Cerebellar nuclear complex (tissue), 1 donor: Measurements from ENCODE around the gene ODAD4.

Experiments
- DNase-seq, 2 experiments: peaks; one replicate each; lab custom pipeline; 2025; lab: John Stamatoyannopoulos, UW

ODAD4 gene

DNA sequence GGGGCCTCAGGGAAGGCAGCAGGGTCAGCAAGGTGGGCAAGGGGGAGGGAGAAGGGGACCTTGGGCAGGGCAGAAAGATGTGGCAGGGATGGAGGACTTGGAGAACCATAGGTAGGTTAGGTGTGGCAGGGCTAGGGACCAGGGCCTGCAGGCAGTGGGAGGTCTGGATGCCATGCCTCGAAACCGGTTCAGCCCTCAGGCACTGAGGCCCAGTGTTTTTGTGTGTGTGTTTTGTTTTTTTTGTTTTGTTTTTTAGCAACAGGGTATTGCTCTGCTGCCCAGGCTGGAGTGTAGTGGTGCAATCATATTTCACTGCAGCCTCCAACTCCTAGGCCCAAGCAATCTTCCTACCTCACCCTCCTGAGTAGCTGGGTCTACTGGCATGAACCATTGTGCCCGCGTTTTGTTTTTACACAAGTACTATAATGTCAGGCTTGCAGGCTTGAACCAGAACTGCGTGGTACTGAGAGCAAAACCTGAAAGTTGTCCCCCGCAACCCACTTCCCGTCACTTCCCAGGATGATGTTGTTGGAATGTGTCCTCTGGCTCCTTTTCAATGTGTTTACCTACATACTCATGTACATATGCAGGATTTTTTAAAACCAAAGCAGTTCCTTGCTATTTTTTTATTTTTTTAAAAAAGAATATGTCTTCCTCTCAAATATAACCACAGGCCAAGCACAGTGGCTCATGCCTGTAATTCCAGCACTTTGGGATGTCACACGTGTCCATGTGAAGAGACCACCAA, 12.4 kb downstream of the ODAD4 start:
- DNase-seq = no peak

DNA sequence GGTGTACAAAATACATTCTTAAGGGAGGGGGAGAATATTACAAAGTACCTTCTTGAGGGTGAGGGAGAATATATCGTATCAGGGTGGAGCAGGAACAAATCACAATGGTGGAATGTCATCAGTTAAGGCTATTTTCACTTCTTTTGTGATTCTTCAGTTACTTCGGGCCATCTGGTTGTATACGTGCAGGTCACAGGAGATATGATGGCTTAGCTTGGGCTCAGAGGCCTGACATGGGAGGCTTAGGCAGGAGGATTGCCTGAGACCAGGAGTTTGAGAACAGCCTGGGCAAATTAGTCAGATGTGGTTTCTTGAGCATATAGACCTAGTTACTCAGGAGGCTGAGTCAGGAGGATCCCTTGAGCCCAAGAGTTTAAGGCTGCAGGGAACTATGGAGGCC, 13.1 kb downstream of the ODAD4 start:
- no peak for DNase-seq

DNA sequence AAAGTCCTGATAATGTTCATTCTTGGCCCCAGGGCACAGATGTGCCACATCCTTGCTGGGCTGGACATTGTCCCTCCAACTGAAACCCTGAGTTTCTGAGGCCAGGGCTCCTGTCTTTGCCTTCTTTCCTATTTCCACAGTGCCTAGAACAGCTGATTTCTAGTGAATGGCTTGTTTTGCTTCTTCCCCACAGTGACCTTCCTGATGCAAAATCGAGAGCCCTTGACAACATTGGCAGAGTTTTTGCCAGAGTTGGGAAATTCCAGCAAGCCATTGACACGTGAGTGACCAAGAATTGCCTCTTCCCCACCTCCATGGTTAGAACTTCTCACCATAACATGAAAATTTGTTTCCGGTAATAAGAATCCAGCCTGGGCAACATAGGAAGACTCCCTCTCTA, 14.5 kb downstream of the ODAD4 start:
- no peak for DNase-seq

DNA sequence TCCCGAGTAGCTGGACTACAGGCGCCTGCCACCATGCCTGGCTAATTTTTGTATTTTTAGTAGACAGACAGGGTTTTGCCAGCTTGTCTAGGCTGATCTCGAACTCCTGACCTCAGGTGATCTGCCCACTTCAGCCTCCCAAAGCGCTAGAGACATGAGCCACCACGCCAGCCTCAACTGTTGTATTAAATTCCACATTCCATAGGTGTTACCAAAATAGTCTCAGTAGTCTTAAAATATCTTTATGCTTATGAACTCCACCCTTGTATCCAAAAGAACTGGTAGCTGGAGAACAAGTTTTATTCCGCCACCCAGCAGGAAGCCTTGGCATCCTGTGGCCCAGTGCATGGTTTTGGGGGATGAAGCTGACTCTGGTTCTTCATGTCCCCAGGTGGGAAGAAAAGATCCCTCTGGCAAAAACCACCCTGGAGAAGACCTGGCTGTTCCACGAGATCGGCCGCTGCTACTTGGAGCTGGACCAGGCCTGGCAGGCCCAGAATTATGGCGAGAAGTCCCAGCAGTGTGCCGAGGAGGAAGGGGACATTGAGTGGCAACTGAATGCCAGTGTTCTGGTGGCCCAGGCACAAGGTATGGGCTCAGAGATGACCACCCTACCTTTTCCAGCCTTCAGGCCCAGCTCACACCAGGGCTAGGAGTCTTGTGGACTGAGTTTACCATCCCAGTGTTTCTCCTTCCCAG, 18.5 kb downstream of the ODAD4 start:
- no peak for DNase-seq

DNA sequence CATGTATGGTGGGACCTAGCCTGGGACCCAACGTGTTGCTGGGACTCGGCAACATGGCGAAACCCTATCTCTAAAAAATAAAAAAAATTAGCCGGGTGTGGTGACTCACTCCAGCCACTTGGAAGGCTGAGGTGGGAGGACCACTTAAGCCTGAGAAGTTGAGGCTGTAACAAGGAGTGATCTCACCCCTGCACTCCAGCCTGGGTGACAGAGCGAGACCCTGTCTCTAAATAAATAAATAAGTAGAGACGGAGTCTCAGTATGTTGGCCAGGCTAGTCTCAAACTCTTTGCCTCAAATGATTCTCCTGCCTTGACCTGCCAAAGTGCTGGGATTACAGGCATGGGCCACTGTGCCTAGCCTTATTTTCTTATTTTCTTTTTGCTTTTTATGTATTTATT, 26.1 kb downstream of the ODAD4 start:
- DNase-seq = no peak

DNA sequence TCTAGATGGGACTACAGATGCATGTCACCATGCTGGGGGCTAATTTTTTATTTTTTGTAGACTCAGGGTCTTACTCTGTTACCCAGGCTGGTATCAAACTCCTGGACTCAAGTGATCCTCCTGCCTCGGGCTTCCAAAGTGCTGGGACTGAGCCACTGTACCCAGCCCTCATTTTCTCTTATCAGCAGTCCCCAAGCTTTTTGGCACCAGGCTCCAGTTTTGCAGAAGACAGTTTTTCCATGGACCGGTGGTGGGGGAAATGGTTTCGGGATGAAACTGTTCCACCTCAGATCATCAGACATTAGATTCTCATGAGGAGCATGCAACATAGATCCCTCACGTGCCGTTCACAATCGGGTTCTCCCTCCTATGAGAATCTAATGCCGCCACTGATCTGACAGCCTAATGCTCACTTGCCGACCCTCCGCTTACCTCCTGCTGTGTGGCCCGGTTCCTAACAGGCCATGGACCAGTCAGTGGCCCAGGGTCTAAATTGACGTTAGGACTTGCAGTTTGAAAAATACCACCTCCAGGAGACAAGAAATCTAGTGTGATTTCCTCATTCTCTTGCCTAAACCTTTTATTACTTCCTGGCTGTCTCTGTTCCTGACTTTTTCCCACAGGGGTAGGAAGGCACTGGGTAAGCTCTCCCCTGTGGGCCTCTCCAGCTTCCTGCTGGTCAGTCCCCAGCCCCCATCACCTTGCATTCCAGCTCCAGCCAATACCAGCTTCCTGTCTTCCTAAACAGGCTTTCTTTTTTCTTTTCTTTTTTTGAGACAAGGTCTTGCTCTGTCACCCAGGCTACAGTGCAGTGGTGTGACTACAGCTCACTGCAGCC, 26.8 kb downstream of the ODAD4 start:
- no peak for DNase-seq

DNA sequence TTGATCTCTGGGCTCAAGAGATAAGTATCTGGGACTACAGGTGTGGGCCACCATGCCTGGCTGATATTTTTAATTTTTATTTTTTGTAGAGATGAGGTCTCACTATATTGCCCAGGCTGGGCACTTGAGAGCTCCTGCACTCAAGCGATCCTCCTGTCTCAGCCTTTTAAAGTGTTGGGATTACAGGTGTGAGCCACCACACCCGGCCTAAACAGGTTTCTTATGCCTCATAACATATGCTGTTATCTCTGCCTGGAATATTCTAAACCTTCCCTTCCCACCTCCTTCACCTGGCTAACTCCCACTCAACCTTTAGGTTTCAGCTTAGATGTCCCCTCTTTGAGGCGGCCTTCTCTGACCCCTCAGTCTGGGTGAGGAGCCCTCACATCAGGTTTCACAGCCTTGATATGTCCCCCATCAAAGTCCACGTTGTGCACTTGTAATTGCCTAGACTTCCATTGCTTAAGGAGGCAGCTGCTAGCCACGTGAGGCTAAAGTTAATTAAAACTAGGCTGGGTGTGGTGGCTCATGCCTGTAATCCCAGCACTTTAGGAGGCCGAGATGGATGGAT, 27.5 kb downstream of the ODAD4 start:
- DNase-seq = no peak

DNA sequence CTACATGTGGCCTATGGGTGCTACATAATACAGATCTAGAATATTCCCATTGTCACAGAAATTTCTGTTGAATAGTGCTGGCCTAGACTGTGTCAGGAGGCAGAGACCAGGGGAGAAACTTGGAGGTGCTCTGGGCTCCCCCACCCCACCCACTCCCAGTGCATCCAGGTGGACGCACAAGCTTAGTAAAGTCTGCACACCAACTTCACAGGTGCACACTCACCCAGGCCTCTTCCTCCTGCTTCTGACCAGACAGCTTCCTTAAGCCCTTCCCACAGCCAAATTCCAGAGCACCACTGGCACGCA, 28.6 kb downstream of the ODAD4 start:
- no peak for DNase-seq

DNA sequence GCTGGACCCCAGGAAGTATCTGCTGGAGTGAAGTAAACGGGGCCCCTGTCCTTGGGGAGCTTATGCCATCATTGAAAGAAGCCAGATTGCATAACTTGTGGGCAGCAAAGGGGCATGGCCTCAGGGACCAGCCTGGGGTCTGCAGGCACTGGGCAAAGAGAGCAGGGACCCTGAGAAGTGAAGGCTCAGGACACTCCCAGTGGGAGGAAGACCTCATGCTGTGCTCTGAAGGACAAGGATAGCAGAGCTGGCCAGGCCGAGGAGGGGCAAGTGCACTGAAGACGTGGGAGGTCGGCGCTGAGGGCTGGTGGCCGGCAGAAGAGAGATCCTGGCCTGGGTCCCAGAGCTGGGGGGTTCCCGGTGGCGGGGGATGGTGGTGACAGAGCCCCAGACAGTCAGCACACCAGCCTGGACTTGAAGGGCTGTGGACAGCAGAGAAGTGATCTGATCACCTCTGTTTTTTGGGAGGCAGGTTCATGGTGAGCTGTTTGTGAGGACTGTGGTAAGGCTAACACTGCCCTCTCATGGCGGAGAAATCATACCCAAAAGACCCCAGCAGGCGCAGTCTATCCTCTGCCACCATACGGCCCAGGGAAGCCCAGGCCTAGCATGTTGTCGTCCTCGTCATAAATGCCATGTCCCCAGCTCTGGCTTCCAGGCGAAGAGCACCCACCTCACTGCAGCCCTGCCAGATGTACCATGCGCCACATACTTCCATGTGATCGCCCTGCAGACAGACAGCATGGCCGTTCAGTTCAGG, 29.1 kb downstream of the ODAD4 start:
- DNase-seq = no peak

DNA sequence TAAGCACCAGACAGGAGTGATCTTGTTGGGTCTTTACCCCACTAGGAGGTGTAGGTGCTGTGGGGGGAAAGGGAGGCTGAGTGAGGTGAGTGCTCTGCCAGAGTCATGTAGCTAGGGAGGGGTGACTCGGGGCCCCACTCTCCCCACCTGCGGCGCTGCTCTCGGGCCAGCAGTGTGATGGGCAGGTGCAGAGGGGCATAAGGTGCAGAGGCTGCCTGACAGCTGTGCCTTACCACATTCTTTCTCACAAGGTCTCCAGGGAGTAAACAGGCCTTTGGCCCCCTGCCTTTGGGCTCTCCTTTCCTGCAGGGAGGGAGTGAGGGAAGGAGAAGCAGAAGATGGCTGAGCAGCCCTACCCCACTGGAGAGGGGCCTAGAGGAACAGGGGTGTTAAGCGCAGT, 31.7 kb downstream of the ODAD4 start:
- no peak for DNase-seq

DNA sequence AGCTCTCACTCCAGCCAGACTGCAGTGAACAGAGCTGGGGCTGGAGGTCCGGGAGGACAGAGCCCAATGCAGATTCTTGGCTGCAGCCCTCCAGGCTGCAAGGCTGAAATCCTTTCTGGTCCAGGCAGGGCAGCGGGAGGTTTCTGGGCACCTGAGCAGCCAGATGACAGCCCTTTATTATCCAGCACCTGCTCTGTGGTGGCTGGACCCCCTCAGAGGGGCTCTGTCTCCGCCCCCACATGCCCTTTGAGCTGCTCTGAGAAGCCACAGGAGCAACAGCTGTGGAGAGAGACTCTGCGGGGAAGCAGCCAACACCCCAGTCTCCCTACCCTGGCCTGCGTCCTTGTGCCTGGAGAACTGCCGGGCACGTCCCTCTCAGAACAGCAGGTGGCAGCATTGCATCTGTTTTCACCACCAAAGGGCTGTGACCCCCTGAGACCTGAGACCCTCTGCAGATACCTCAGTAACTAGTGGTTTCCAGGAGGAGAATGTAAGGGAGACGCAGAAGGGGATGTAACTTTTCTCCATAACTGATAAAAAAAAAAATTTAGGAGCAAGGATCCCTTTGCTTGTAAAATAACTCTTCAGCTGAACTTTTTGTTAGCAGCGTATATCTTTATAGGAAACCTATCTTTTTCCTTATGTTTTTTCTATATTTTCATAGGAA, 32.5 kb downstream of the ODAD4 start:
- DNase-seq = peak in 1 of 2 experiments; percentile 15

DNA sequence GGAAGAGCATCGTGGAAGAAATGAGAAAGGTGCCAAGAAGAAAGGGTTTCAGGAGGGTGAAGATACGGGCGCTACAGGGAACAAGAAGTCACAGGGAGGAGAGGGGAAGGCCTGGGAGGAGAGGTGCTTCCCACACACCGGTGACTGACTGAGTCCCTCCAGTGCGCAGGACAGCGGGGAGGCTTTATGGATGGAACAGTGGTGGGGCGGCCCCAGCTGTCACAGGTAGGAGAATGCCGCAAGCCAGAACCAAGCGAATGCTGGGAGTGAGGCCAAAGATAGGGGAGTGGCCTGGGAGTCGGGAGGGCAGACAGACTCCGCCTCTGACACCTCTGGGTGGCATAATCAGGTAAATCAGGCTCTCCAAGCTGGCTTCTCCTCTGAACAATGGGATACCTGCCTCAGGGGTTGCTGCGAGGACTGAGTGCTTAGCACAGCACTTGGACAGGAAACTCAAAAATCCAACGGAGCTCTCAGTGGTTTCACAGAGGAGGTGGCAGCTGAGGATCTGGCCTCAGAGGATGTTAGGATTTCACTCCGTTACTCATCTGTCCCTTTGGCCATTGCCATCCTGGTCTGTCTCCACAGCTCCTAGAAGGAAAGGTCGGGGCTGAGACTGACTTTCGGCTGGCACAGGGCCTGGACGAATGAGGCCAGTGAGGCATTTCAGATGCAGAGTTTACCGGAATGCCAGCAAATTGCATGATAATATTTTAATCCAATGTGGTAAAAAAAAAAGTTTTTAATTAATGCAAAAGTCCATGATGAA, 35.5 kb downstream of the ODAD4 start:
- peak in 1 of 2 experiments; percentile 39 for DNase-seq

DNA sequence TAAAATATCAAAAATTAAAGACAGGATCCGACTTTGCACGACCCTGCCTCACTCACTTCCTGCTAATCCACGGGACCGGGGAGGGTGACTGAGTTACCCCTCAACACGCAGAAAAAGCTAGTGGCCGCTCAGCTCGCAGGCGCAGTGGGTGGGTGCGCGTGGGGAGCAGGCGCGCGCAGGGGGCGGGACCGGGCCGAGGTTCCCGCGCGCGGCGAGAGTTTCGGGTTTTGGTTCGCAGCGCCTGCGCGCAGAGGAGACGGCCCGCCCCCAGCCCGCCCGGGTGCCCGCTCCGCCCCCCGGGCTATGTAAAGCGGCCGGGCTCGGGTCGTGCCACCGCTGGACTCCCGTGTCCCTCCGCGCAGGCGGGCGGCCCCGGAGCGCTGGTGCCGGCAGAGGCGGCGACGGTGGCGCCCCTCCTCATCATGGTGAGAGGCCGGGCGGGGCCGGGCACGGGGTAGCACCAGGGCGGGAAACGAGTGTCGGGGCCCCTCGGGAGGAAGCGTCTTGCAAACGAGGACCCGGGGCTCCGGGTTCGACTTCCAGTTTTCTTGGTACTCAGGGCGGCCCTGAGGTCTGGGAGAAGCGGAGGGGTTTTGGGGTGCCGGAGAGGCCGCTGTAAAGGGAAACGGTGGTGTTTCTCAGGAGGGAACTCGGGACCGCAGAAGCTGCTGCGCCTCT, 36.2 kb downstream of the ODAD4 start, which contains the start of gene CNP:
Gene CNP, plus strand, starts transcription at position 333 of the 678 bp plus-strand sequence. Its CDS starts 90 bp downstream, at position 423.
- peak in 1 of 2 experiments; percentile 58 for DNase-seq

DNA sequence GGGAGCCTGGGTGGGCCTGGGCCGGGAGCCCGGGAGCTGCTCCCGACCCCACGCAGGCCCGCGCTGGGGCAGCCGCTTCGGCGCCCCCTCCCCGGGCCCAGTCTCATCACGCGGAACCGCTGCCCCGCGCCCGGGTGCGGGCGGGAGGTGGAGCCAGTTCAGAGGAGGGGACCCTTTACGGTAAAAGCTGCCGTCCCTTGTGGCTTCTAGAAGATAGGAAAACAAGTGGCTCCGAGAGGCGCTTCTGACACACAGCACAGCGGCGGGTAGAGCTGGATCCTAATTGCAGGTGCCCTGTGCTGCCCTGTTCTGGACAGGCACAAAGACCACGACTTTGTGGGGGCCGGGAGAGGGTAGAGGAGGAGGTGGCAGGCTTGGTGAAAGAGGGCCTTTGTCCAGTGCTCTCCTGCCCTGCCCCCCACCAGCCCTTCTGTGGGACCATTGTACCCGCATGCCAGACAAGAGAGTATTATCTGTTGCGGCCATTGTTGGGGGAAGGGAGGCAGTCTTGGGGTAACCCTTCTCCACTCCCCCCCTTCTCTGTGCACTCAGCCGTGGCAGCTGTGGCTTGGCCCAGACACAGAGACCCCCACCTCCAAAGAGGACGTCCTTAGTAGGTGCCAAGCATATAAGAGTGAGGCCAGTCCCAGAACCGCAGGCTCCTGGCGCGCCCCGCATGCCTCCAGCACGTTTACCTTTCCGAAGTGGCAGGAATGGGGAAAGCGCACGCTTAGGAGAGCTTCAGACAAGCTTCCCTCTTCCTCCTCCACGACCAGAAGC, 36.9 kb downstream of the ODAD4 start:
- no peak for DNase-seq

DNA sequence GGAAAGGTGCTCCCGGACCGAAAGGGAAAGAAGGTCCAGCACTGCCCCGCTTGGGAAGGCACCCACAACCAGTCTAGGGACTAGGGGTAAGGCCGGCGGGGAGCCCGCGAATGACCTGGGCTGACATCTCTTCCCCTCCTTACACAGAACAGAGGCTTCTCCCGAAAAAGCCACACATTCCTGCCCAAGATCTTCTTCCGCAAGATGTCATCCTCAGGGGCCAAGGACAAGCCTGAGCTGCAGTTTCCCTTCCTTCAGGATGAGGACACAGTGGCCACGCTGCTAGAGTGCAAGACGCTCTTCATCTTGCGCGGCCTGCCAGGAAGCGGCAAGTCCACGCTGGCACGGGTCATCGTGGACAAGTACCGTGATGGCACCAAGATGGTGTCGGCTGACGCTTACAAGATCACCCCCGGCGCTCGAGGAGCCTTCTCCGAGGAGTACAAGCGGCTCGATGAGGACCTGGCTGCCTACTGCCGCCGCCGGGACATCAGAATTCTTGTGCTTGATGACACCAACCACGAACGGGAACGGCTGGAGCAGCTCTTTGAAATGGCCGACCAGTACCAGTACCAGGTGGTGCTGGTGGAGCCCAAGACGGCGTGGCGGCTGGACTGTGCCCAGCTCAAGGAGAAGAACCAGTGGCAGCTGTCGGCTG, 37.6 kb downstream of the ODAD4 start:
- DNase-seq = no peak

DNA sequence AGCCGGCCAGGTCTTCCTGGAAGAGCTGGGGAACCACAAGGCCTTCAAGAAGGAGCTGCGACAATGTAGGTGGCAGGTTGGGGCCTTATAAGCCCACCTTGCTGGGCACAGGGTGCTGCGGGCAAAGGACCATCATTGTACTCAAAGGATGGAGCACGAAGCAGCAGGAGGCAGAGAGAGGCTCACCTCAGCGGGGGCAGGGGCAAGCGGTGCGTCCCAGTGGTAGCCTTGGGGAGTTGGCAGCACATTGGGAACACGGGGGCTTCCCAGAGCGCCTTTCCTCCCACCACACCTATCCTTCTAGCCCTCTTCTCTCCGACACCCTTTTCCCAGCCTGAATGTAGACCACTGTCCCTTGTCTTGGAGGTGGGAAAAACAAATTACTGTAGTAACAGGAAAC, 38.3 kb downstream of the ODAD4 start:
- DNase-seq = no peak

DNA sequence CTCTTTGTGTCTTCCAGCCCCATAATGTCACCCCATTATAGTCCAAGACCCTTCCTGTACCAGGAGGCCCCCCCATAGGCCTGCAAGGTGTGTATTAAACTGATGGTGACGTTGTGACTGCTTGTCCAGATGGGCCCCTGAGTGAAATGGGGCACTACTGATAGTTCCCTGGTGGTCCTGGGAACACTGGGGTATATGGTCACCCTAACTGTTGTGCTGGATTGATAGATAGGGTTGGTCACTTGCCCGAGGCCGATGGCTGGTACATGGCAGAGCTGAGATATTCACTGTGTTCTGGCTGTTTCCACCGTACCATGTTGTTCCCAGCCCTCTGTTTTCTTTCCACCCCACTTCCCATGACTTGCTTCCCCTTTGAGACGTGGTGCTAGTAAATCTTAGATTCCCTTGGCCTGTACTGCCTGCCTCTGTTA, 40.5 kb downstream of the ODAD4 start:
- DNase-seq = no peak
